ENCODE measurements around the gene WWC2.

DNA sequence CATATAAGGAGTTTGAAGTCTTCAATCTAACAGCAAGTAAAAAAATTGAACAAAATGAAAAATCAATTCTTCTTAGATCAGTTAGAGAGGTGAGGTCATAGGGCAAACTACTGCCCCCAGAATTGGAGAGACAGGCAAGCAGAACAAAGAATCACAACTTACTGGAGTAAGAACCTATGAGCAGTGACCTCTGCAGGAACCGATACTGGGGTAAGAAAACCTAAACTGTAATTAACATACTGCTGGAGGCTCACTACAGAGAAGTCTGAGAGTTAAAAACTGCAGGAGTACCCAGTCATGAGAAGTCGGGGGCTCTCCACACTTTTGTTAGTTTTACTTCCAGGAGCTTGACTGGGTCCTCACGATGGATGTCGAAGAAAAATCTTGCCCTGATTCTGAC lies 205.0 kb downstream of the WWC2 start:
- TF ChIP-seq, protein P1, sequence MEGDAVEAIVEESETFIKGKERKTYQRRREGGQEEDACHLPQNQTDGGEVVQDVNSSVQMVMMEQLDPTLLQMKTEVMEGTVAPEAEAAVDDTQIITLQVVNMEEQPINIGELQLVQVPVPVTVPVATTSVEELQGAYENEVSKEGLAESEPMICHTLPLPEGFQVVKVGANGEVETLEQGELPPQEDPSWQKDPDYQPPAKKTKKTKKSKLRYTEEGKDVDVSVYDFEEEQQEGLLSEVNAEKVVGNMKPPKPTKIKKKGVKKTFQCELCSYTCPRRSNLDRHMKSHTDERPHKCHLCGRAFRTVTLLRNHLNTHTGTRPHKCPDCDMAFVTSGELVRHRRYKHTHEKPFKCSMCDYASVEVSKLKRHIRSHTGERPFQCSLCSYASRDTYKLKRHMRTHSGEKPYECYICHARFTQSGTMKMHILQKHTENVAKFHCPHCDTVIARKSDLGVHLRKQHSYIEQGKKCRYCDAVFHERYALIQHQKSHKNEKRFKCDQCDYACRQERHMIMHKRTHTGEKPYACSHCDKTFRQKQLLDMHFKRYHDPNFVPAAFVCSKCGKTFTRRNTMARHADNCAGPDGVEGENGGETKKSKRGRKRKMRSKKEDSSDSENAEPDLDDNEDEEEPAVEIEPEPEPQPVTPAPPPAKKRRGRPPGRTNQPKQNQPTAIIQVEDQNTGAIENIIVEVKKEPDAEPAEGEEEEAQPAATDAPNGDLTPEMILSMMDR (IDR thresholded peaks at IDR 0.05) = no peak
- no peak for TF ChIP-seq SIN3A (IDR thresholded peaks at IDR 0.05; ENCODE audit: borderline replicate concordance, insufficient read depth, low read depth, low read length)
- TF ChIP-seq POLR2AphosphoS5 (IDR thresholded peaks at IDR 0.05; ENCODE audit: low read depth, low read length) = no peak
- TF ChIP-seq, protein P2, sequence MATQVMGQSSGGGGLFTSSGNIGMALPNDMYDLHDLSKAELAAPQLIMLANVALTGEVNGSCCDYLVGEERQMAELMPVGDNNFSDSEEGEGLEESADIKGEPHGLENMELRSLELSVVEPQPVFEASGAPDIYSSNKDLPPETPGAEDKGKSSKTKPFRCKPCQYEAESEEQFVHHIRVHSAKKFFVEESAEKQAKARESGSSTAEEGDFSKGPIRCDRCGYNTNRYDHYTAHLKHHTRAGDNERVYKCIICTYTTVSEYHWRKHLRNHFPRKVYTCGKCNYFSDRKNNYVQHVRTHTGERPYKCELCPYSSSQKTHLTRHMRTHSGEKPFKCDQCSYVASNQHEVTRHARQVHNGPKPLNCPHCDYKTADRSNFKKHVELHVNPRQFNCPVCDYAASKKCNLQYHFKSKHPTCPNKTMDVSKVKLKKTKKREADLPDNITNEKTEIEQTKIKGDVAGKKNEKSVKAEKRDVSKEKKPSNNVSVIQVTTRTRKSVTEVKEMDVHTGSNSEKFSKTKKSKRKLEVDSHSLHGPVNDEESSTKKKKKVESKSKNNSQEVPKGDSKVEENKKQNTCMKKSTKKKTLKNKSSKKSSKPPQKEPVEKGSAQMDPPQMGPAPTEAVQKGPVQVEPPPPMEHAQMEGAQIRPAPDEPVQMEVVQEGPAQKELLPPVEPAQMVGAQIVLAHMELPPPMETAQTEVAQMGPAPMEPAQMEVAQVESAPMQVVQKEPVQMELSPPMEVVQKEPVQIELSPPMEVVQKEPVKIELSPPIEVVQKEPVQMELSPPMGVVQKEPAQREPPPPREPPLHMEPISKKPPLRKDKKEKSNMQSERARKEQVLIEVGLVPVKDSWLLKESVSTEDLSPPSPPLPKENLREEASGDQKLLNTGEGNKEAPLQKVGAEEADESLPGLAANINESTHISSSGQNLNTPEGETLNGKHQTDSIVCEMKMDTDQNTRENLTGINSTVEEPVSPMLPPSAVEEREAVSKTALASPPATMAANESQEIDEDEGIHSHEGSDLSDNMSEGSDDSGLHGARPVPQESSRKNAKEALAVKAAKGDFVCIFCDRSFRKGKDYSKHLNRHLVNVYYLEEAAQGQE (IDR thresholded peaks at IDR 0.05; ENCODE audit: insufficient read depth in 1 of 2, low read depth in 2 of 2, low read length in 1 of 2) = no peak
